Astrocyte of the cerebellum (primary cell): Measurements from ENCODE around the gene SRPK2.

Experiments used
- DNase-seq: peaks from one replicate; pipeline ENCODE4 v3.0.0-alpha.2; 2011; ENCODE audit warnings: low read depth
- H3K4me3 ChIP-seq: 2 replicates; pipeline ENCODE4 v1.5.1; 2011; ENCODE audit warnings: mild to moderate bottlenecking, low read depth, low read length, moderate library complexity
- CTCF ChIP-seq: IDR thresholded peaks from 2 replicates; pipeline ENCODE4 v1.5.1; 2012; ENCODE audit warnings: low read length, low read depth, moderate library complexity, mild to moderate bottlenecking; ENCODE audit errors: missing control alignments
- in situ Hi-C: cut with HindIII; loops from 2 replicates; pipeline ENCODE4 v1.10.0; 2017; ENCODE audit warnings: low sequenced_read_pairs

The SRPK2 gene

DNA sequence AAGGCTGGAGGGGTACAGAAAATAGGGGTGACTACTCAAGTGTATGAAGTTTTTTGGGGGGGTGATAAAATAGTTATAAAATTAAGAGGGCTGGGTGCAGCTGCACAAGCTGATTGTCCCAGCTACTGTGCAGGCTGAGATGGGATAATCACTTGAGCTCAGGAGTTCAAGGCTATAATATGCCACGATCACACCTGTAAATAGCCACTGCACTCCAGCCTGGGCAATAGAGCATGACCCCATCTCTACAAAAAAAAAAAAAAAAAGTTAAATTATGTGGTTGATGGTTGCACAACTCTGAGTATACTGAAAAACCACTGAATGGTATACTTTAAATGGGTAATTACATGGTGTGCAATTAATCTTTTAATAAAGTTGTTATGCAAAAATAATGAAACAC lies 172.9 kb downstream of the SRPK2 start:
- in situ Hi-C loops, result no loop called here
- DNase-seq, result no peak
- no peak overlapping the region for H3K4me3 ChIP-seq
- TF ChIP-seq CTCF, result no peak

- in situ Hi-C loops, result no loop called here
- no peak overlapping the region for H3K4me3 ChIP-seq
- no peak for TF ChIP-seq CTCF
- no peak for DNase-seq
Observed at GRCh38 chr7:105215182-105215581, 173.5 kb downstream of the SRPK2 start.

- DNase-seq, result no peak
- in situ Hi-C loops, result no loop called here
- H3K4me3 ChIP-seq, result no peak overlapping the region
- TF ChIP-seq CTCF, result no peak
Observed at GRCh38 chr7:105213611-105214010, 175.1 kb downstream of the SRPK2 start.

DNA sequence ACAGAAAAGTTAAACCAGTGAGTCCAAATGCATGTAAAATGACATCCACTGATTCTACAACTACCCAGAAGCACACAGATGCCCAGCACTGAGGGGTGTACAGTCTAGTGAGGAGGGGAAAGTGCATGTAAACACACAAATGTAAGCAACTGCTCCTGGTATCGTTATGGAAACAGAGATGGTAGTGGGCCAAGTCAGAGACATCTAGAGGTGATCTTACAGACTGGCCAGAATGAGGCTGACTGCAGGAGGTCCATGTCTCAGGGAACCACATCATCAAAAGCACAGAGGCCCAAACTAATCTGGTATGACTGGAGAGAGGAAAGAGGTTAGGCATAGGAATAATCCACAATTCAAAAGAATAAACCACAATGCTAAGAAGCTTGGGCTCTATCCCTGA lies 176.5 kb downstream of the SRPK2 start:
- DNase-seq, result peak; percentile 78
- H3K4me3 ChIP-seq, result no peak overlapping the region
- in situ Hi-C loops, result no loop called here
- TF ChIP-seq CTCF, result peak; percentile 17

DNA sequence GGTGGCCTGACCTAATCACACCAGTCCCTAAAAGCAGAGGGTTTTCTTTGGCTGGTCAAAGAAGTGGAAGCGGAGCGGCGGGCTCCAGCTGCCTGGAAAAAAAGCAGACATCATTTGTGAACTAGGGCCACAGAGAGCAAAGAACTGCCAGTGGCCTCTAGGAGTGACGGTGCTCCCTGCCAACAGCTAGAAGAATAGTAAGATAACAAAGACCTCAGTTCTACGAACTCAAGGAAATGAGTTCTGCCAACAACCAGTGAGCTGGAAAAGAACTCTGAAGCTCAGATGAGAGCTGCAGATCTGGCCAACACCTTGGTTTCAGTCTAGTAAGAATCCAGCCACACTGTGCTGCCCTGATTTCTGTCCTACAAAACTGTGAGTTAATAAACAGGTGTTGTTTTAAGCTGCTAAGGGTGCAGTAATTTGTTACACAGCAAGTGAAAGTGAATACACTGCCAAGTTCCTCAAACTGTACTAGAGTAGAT lies 178.0 kb downstream of the SRPK2 start:
- in situ Hi-C loops, result no loop called here
- DNase-seq, result no peak
- no peak overlapping the region for H3K4me3 ChIP-seq
- no peak for TF ChIP-seq CTCF

DNA sequence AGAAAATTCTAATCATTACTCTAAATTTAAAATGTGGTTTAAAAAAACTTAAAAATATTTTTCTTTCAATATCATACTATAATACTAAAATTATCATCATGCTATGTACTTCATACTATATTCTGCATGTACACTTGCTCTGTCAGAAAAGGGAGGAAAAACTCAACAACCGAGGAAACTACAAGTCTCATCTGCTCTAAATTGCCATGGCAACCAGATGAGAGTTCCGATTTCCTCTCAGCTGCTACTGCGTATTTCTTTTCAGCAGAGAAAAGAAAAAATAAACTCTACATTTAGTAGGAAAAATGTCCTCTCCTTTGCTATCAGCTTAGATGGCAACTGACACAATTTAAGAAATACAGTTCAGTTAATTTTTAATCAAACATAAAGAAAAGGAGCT lies 178.9 kb downstream of the SRPK2 start:
- no peak for TF ChIP-seq CTCF
- in situ Hi-C loops, result no loop called here
- no peak for DNase-seq
- H3K4me3 ChIP-seq, result no peak overlapping the region

DNA sequence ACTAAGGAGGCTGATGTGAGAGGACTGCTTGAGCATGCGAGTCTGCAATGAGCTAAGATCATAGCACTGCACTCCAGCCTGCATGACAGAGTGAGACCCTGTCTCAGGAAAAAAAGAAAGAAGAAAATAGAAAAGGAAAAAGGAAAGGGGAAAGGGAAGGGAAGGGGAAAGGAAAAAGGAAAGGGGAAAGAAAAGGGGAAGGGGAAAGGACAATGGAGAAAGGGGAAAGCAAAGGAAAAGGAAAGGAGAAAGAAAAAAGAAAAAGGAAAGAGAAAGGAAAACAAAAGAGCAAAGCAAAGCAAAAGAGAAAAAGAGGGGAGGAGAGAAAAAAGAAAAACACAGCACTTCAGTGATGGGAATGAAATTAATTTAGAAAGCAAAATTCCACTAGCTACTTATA lies 179.3 kb downstream of the SRPK2 start:
- DNase-seq, result no peak
- TF ChIP-seq CTCF, result no peak
- no peak overlapping the region for H3K4me3 ChIP-seq
- in situ Hi-C loops, result no loop called here
